GM21786 (cell line): Measurements from ENCODE around the gene HHATL.

Experiments used
- ATAC-seq: cut with Tn5 transposase; IDR thresholded peaks from one replicate; pipeline ENCODE4 v1.9.1; 2021; ENCODE audit not compliant: unreplicated experiment

The HHATL gene

GRCh38 chr3:42685891-42686820 is 16.4 kb downstream of the HHATL start:
- no peak for ATAC-seq

- ATAC-seq, result no peak
Measured at GRCh38 chr3:42685363-42685881, 17.2 kb downstream of the HHATL start, which contains the start of gene KLHL40. KLHL40 (plus strand) TSS chr3:42685537; CDS start chr3:42685619, 82 bp downstream.

GRCh38 chr3:42684632-42685362 is 17.8 kb downstream of the HHATL start:
- ATAC-seq, result no peak

GRCh38 chr3:42683875-42684598 is 18.6 kb downstream of the HHATL start:
- ATAC-seq, result no peak

- ATAC-seq, result no peak
Measured at GRCh38 chr3:42682301-42683070, 20.1 kb downstream of the HHATL start.

GRCh38 chr3:42681361-42682038 is 21.1 kb downstream of the HHATL start:
- ATAC-seq, result no peak

- ATAC-seq, result no peak
Measured at GRCh38 chr3:42680806-42681205, 21.8 kb downstream of the HHATL start.

GRCh38 chr3:42680271-42680670 is 22.3 kb downstream of the HHATL start:
- ATAC-seq, result no peak

GRCh38 chr3:42678447-42678846 is 24.2 kb downstream of the HHATL start:
- ATAC-seq, result no peak

GRCh38 chr3:42675909-42676308 is 26.7 kb downstream of the HHATL start:
- no peak for ATAC-seq

GRCh38 chr3:42674146-42674545 is 28.5 kb downstream of the HHATL start:
- ATAC-seq, result no peak

GRCh38 chr3:42673082-42673481 is 29.5 kb downstream of the HHATL start:
- no peak for ATAC-seq

- ATAC-seq, result no peak
Measured at GRCh38 chr3:42672515-42672914, 30.1 kb downstream of the HHATL start.

GRCh38 chr3:42670670-42671069 is 31.9 kb downstream of the HHATL start:
- no peak for ATAC-seq

GRCh38 chr3:42670051-42670576 is 32.5 kb downstream of the HHATL start:
- ATAC-seq, result no peak

- no peak for ATAC-seq
Measured at GRCh38 chr3:42668793-42669217, 33.8 kb downstream of the HHATL start.

GRCh38 chr3:42668413-42668760 is 34.2 kb downstream of the HHATL start:
- no peak for ATAC-seq

- no peak for ATAC-seq
Measured at GRCh38 chr3:42667523-42668412, 34.8 kb downstream of the HHATL start.

GRCh38 chr3:42667096-42667522 is 35.5 kb downstream of the HHATL start:
- ATAC-seq, result no peak
